Left ventricle myocardium inferior (tissue), 1 donor: ENCODE results near the gene SHROOM4. TPM values are rescaled to one million over a fixed set of nuclear protein-coding genes. Genes with fewer than 3 reads are reported as not detected.

Source experiments
- DNase-seq: peaks from one replicate; pipeline ENCODE4 v3.0.0-alpha.2; 2020
- H3K27ac ChIP-seq: fragments of 200-600 bp; replicated peaks from 2 replicates; pipeline ENCODE4 v1.8.0; 2021
- H3K27me3 ChIP-seq: fragments of 200-600 bp; 2 replicates; pipeline ENCODE4 v1.8.0; 2021; ENCODE audit warnings: low read depth
- H3K36me3 ChIP-seq: fragments of 200-600 bp; 2 replicates; pipeline ENCODE4 v1.8.0; 2021
- H3K4me1 ChIP-seq: fragments of 200-600 bp; 2 replicates; pipeline ENCODE4 v1.8.0; 2021
- H3K4me3 ChIP-seq: fragments of 200-600 bp; 2 replicates; pipeline ENCODE4 v1.8.0; 2021; ENCODE audit warnings: mild to moderate bottlenecking, moderate library complexity
- H3K9me3 ChIP-seq: fragments of 200-600 bp; replicated peaks from 2 replicates; pipeline ENCODE4 v1.8.0; 2021
- CTCF ChIP-seq: fragments of 200-600 bp; IDR thresholded peaks from 2 replicates; pipeline ENCODE4 v1.8.0; 2021; ENCODE audit warnings: antibody characterized with exemption, mild to moderate bottlenecking, borderline replicate concordance
- intact Hi-C: fragments of 100-400 bp; cut with micrococcal nuclease; formaldehyde crosslinking; loops from one replicate; pipeline ENCODE4 v1.11.0; 2022
- total RNA-seq: library from RNA; stranded (reverse); fragmentation: NEBNext Ultra II Directional; extraction: Animal tissue kit (Norgen Biotek cat#: 25700); gene quantifications from one replicate; pipeline ENCODE4 v1.2.1, GENCODE V29; 2021
- donor health status: DM: no; HTN: yes; CAD: no; lungs with severe emphysema.

The SHROOM4 gene
- total RNA-seq, 1 donor from 2014 or later = 10.5 TPM

DNA sequence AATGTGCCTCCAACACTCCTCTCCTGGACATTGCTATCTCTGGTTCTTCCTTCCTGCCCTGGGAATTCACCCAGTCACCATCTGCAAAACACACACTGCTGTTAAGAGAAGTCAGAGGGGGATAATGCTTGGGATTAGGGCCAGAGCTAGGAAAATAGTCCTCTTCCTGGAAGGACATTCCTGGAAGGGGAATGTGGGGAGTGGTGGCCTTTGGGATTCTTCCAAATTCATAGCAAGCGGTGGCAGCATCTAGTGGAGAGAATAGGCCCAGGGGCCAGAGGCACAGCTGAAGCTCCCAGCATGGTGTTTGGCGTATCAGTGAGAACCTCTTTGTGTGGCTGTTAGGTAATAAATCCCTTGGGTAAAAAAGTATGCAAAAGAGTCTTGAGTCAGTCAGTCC, 34.3 kb downstream of the SHROOM4 start:
- intact Hi-C loops = no loop called here

GRCh38 chrX:50778272-50778671, 35.7 kb downstream of the SHROOM4 start:
- no peaks in the 10 kb centered on the region for H3K9me3 ChIP-seq
- no peak for TF ChIP-seq CTCF
- no peak overlapping the region for H3K27ac ChIP-seq
- no peak overlapping the region for H3K4me3 ChIP-seq
- no peaks in the 10 kb centered on the region for H3K36me3 ChIP-seq
- intact Hi-C loops = no loop called here
- H3K4me1 ChIP-seq = peaks cover 4% of the 10 kb centered on the region
- no peaks in the 10 kb centered on the region for H3K27me3 ChIP-seq
- no peak for DNase-seq

More for the DNA sequence above, 34.3 kb downstream of the SHROOM4 start:
- H3K4me1 ChIP-seq = no peaks in the 10 kb centered on the region
- DNase-seq = no peak
- H3K36me3 ChIP-seq = no peaks in the 10 kb centered on the region
- H3K27me3 ChIP-seq = no peaks in the 10 kb centered on the region
- no peaks in the 10 kb centered on the region for H3K9me3 ChIP-seq
- H3K27ac ChIP-seq = peak overlapping the region; percentile 48
- no peak for TF ChIP-seq CTCF
- H3K4me3 ChIP-seq = no peak overlapping the region

- TF ChIP-seq CTCF = no peak
- Histone ChIP-seq H3K4me3 (no peak overlapping the region), H3K27ac (no peak overlapping the region), H3K4me1 (peaks cover 7% of the 10 kb centered on the region), H3K36me3 (no peaks in the 10 kb centered on the region), H3K27me3 (no peaks in the 10 kb centered on the region), H3K9me3 (no peaks in the 10 kb centered on the region)
- DNase-seq = no peak
- intact Hi-C loops = no loop called here
Measured at GRCh38 chrX:50776248-50776647, 37.7 kb downstream of the SHROOM4 start.

GRCh38 chrX:50771382-50771781, 42.6 kb downstream of the SHROOM4 start:
- no peak for TF ChIP-seq CTCF
- no peaks in the 10 kb centered on the region for H3K36me3 ChIP-seq
- no peaks in the 10 kb centered on the region for H3K9me3 ChIP-seq
- no peak for DNase-seq
- intact Hi-C loops = no loop called here
- H3K4me1 ChIP-seq = peaks cover 29% of the 10 kb centered on the region
- H3K27ac ChIP-seq = peak overlapping the region; percentile 46
- H3K27me3 ChIP-seq = no peaks in the 10 kb centered on the region
- H3K4me3 ChIP-seq = no peak overlapping the region

DNA sequence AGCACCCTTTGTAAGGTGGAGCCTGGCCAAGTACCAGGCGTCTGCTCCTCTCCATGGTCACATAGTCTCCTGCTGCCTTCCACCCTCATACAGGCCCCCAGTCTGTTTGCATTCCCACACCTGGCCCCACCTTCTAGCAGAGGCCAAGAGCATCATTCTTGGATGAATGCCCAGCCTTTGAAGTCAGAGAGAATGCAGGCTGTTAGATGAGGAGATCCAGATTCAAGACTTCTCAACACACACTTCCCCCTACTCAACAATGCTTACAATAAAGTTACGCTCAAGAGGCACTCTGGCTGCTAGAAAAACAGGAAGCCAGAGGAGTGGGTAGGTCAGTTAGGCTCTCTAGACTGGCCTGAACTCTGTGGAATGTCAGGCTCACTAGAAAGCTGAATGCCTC, 43.3 kb downstream of the SHROOM4 start:
- Histone ChIP-seq H3K27ac (peak overlapping the region; percentile 46), H3K27me3 (no peaks in the 10 kb centered on the region), H3K9me3 (no peaks in the 10 kb centered on the region), H3K4me1 (peaks cover 29% of the 10 kb centered on the region), H3K4me3 (no peak overlapping the region), H3K36me3 (no peaks in the 10 kb centered on the region)
- intact Hi-C loops = no loop called here
- no peak for DNase-seq
- no peak for TF ChIP-seq CTCF
